DND-41 (cell line): ENCODE results near the gene NAGLU.
"Not testable (repeated sequence)": the region's sequence is repeated elsewhere in the genome, so short reads cannot be mapped to it uniquely, and the experiment has no call there.

Experiments used
- CTCF ChIP-seq: IDR thresholded peaks from 2 replicates; pipeline ENCODE4 v1.5.1; 2012; ENCODE audit warnings: borderline replicate concordance, low read length, moderate library complexity, mild to moderate bottlenecking; ENCODE audit not compliant: poor library complexity, severe bottlenecking; ENCODE audit errors: extremely low read depth
- EZH2 ChIP-seq: IDR thresholded peaks from 3 replicates; pipeline ENCODE4 v1.6.1; 2012; ENCODE audit warnings: borderline replicate concordance, low read depth, mild to moderate bottlenecking, moderate library complexity, low read length, inconsistent platforms; ENCODE audit not compliant: severe bottlenecking

- TF ChIP-seq CTCF, EZH2: not testable (repeated sequence)
Observed at GRCh38 chr17:42540558-42540957, 4.5 kb downstream of the NAGLU start.
